LNCAP (cell line): ENCODE results near the gene ATP6V1B1.

ENCODE experiments used
- CTCF ChIP-seq: fragments of 450-650 bp; IDR thresholded peaks from 2 replicates; pipeline ENCODE4 v1.5.1; 2017; ENCODE audit warnings: mild to moderate bottlenecking

The ATP6V1B1 gene

GRCh38 chr2:70939001-70939838 lies 3.5 kb downstream of the ATP6V1B1 start:
- TF ChIP-seq CTCF, result no peak

- TF ChIP-seq CTCF, result no peak
Measured at GRCh38 chr2:70939839-70940580, 4.3 kb downstream of the ATP6V1B1 start.

- no peak for TF ChIP-seq CTCF
Measured at GRCh38 chr2:70941186-70941585, 5.5 kb downstream of the ATP6V1B1 start.

- no peak for TF ChIP-seq CTCF
Measured at GRCh38 chr2:70941701-70942100, 6.0 kb downstream of the ATP6V1B1 start.

GRCh38 chr2:70942396-70943204 lies 6.9 kb downstream of the ATP6V1B1 start:
- no peak for TF ChIP-seq CTCF

- TF ChIP-seq CTCF, result no peak
Measured at GRCh38 chr2:70943205-70943871, 7.6 kb downstream of the ATP6V1B1 start.
